ENCODE results near the gene MVD.

MVD gene

DNA sequence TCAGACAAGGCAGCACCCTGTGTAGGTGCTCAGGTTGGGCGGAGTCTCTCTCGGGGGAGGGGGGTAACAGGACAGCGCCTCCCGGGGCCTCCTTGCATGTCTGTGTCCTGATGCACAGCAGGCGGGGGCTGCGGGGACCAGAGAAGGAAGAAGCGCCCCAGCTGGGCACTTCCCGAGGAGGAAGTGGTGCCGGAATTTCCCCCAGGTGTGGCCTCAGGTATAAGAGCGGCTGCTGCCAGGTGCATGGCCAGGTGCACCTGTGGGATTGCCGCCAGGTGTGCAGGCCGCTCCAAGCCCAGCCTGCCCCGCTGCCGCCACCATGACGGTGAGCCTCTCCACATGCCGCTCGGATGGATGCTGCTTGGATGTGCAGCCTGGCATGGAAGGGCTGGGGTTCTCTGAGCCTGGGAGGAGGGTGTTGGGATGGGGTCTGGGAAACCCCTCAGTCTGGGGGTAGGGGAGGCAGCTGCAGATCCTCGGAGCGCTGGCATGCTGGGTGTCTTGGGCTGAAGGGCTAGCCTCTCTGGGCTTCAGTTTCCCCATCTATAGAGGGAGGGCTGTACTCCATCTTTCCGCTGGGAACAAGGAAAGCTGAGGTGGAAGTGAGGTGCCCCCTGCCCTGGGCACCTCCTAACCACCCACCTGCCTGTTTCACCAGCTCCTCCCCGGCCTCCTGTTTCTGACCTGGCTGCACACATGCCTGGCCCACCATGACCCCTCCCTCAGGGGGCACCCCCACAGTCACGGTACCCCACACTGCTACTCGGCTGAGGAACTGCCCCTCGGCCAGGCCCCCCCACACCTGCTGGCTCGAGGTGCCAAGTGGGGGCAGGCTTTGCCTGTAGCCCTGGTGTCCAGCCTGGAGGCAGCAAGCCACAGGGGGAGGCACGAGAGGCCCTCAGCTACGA lies 24.3 kb downstream of the MVD start, which contains the start of gene IL17C:
TSS of gene IL17C (plus strand) at position 250 of the 908 bp plus-strand sequence. CDS start at position 320, 70 bp downstream.
- no peak for FAIRE-seq

DNA sequence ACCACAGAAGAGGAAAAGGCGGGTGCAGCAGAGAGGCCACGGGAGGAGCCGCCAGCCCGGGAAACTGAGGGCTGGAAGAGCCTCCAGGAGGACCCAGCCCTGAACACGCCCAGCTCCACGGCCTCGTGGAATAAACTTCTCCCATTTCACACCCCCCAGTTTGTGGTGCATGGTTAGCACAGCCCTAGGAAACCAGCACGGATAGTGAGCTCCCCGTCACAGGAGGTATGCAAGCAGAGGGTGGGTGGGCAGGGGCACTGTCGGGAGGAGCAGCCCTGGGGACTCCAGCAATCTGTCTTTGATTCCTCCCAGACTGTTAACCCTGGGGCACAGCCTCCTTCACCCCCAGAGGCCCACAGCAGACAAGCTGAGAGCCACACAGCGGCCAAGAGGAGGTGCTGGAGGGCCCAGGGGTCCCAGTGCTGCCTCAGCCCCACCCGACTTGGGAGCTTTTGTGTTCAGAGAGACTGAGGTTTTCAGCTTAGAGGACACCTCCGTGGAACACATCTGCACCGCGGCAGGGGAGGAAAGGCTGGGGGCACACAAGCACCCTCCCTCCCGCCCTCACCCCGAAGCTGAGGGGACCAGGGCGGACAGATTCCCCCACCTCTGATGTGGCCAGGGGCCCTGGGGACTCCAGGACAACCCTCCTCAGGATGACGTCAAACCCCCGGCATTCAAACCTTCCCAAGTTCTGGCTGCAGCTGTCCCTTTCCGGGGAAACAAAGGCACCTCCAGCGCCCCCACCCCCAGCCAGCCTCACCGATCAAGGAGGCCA lies 26.2 kb downstream of the MVD start:
- FAIRE-seq = no peak

DNA sequence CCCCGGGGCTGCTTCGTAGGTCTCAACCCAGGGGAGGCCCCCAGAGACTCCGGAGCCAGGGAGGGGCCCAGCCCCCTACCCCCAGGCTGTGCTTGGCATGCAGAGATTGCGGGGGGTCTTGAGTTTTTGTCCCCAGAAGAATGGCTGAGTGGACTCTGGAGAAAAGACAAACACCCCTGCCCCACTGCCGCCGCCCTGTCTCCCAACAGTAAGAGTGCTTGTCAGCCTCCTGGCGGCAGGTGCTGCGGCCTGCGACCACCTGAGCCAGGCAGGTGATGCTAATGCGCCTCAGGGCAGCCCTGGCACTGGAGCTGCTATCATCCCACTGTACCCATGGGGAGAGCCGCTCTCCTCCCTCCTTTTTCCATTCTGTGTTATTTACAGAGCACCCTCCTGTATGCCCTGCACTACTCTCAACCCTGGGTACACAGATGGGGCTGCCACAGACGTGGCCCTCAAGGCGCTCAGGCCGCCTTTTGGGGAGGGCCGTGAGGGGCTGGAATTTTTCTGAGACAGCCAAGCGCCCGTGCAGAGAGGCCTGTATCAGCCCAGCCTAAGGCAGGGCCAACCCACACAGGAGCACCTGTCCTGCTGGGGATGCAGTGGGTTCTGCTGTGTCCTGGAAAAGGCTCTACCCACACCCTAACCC lies 27.1 kb downstream of the MVD start:
- no peak for FAIRE-seq

- FAIRE-seq = no peak
Measured at GRCh38 chr16:88634994-88635670, 27.8 kb downstream of the MVD start.

GRCh38 chr16:88634141-88634993 lies 28.5 kb downstream of the MVD start:
- FAIRE-seq = no peak

DNA sequence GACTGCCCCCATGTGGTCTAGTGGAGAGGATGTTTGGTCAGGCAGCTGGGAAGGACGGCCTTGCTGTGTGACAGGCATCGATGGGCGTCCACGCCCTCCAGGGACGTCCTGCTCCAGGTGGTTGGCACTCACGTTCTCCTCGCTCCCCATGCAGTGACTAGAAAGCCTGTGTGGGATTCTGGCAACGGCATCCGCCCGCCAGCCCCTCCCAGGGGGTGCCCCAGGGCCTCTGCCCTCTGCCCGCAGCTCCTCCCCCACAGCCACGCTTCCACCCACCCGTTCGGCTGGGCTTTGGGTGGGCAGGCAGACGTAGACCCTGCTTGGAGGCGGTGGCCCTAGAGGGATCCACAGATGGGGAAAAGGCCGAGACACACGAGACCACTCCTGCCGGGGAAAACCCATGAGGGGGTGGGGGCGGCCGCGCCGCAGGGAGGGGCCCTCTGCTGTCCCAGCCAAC lies 29.2 kb downstream of the MVD start:
- FAIRE-seq = no peak

DNA sequence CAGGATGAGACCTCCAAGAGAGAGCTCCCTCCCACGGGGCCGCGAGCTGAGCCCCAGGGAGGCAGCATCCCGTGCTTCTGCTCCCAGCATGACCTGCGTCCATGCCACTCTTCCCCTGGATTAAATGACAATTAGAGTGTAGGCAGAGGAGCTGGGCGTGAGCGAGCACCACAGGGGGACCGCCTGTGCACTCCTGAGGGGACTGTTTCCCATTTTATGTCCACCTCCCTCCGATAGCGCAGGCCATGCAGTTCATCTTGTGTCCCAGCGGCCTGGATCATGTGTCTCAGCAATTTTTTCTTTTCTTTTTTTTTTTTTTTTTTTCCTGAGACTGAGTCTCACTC lies 30.3 kb downstream of the MVD start:
- FAIRE-seq = no peak

DNA sequence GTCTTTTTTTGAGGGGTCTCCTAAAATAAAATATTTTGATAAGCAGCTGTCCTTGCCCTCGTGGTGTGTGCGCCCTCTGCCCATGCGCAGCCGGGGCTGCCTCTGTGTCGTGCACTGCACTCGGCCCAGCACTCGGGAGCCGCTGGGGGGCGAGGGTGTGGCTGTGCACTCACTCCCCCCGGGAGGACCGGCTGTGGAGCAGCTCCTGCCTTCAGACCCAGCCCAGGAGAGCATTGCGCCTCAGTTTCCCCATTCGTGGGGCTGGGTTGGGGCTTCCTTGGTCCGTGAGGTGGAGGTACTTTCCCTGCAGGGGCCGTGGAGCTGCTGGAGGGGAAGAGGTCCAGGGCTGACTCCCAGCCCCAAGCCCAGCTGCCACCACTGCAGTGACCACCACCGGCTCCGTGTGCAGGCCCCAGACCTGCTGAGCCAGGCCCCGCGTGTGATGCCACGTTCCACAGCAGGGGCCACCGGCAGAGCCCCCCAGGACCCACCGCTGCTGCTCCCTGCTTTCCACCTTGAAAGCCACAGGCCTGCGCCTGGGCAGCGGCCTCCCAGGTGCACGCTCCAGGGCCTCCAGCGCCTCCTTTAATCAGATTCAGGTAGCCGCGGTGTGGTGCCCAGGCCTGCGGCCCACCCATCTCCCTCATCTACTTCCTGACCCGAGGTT lies 30.8 kb downstream of the MVD start:
- no peak for FAIRE-seq

- FAIRE-seq = no peak
Measured at GRCh38 chr16:88631384-88631783, 31.5 kb downstream of the MVD start.

- FAIRE-seq = no peak
Measured at GRCh38 chr16:88630941-88631340, 31.9 kb downstream of the MVD start.

DNA sequence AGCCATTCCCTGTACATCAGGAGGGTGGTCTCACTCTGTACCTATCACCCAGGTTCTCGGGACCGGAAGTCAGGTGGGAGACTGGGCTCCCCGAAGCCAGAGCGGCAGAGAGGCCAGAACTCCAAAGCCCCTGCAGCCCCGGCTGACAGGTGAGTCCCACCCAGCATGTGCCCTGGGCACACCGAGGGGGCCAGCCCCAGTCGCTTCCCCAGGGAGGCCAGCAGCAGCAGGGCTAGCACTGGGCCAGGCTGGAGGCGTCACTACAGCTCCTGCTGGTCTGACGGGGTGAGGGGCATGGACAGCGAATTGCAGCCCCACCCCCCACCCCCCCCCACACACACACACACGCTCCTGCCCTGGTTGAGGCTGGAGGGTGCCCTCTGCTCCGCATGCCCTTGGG lies 32.5 kb downstream of the MVD start:
- no peak for FAIRE-seq

DNA sequence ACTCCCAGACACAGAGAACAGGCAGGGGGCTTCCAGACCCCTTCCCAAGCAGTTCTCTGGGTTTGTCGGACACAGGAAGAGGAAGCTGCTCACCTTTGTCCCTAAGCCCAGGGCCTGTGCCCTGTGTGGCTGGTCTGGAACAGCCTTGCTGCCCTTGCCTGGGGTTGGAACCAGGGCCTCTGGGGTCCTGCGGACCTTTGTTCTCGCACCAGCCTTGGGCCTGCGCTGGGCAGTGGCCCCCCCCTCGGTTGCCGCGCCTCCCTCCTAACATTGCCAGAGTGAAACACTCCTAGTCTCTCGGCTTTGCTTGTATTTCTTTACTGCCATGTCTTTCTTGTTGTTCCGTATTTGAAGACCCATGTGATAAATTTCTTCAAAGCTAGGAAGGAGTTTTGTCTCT lies 33.1 kb downstream of the MVD start:
- no peak for FAIRE-seq

GRCh38 chr16:88628512-88628974 lies 34.3 kb downstream of the MVD start:
- no peak for FAIRE-seq

DNA sequence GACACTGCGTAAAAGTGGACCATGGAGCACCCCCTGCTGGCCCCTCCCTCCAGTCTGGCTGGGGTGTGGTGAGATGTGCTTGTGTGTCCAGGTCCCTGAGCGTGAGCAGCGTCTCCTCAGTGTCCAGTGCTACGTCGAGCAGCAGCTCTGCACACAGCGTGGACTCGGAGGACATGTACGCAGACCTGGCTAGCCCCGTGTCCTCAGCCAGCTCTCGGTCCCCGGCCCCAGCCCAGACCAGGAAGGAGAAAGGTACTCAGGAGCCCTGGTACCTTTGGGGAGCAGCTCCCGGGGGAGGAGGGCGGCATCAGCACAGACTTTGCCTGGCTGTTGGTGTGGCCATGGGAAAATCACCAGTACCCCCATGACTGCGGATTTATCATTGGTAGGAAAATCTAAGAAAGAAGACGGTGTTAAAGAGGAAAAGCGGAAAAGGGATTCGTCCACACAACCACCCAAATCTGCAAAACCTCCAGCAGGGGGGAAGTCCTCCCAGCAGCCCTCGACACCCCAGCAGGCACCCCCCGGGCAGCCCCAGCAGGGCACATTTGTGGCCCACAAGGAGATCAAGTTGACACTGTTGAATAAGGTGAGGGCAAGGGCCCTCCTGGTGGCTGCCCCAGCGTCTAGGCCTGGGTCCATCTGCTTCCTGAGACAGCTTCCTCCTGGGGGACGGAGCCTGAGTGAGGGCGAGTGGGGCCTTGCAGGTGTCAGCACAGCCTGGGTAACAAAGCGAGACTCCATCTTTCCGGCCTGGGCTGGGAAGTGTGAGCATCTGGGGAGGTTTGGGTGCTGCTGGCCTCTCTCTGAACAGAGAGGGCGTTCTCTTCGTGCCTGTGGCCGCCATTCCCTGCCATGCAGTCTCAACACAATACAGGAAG lies 35.1 kb downstream of the MVD start:
- FAIRE-seq = no peak

GRCh38 chr16:88626646-88627045 lies 36.2 kb downstream of the MVD start:
- no peak for FAIRE-seq

- no peak for FAIRE-seq
Measured at GRCh38 chr16:88624977-88625576, 37.8 kb downstream of the MVD start.

- FAIRE-seq = no peak
Measured at GRCh38 chr16:88624481-88624880, 38.4 kb downstream of the MVD start.

DNA sequence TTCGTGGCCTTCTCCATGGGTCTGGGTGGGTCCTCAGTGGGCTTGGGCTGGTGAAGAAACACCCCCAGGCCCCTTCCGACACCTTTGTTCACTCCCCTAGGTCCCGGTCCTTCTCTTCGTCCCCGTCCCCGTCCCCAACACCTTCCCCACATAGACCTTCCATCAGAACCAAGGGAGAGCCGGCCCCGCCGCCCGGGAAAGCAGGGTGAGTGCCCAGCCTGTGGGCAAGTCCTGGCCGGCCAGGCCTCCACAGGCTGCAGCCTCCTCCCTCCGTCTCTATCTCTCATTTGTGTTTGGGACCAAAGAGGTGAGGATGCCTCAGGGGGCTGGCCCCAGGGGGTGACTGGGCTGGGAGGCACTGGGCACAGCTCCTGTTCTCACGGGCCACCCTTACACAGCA lies 39.0 kb downstream of the MVD start:
- no peak for FAIRE-seq

DNA sequence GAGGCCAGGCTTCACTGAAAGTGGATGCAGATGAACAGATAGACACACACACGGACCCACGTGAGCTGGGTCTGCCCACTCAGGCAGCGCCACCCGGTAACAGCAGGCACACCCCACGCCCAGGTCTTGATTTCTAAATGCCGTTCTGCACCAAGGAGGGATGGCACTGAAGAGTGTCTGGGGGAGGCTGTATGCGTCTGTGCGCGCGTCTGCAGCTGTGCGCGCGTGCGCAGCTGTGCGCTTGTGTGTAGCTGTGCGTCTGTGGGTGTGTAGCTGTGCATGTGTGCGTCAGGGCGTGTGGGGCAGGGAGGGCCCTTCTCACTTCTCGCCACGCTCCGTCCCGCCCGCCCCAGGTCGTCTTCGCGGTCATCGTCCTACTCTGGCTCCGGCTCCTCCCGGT lies 40.0 kb downstream of the MVD start:
- no peak for FAIRE-seq

GRCh38 chr16:88622125-88622524 lies 40.8 kb downstream of the MVD start:
- no peak for FAIRE-seq
